Gastrocnemius medialis (tissue), 4 donors: ENCODE results near the gene MEGF6. TPM values are rescaled to one million over a fixed set of nuclear protein-coding genes. Genes with fewer than 3 reads are reported as not detected.

Experiments
- ATAC-seq, 2 donors: fragments of 150-250 bp; one replicate each; pipeline ENCODE4 v1.9.1; 2016
- DNase-seq, 2 donors: peaks; one replicate each; pipeline ENCODE4 v3.0.0-alpha.2; 2019
- H3K27ac ChIP-seq, 4 donors: fragments of 200-600 bp; sonication (generic); 1 replicate in 1 of 4; 2 replicates in 3 of 4; pipeline ENCODE4 v1.5.1; 2016 to 2018; ENCODE audit warnings: mild to moderate bottlenecking in 2 of 4, moderate library complexity in 1 of 4
- H3K27me3 ChIP-seq, 3 donors: fragments of 200-600 bp; sonication (generic) in 2 of 3; 1 replicate in 1 of 3; 2 replicates in 2 of 3; pipeline versions ENCODE4 v1.5.1 to v1.6.0; 2016 to 2019; ENCODE audit warnings: mild to moderate bottlenecking in 1 of 3, moderate library complexity in 1 of 3
- H3K36me3 ChIP-seq, 2 donors: fragments of 200-600 bp; sonication (generic) in 1 of 2; one replicate each; pipeline ENCODE4 v1.5.1; 2017 to 2018
- H3K4me1 ChIP-seq, 2 donors: fragments of 200-600 bp; sonication (generic) in 1 of 2; one replicate each; pipeline ENCODE4 v1.5.1; 2016 to 2017; ENCODE audit warnings: mild to moderate bottlenecking in 2 of 2
- H3K4me3 ChIP-seq, 4 donors: fragments of 200-600 bp; sonication (generic) in 3 of 4; 1 replicate in 1 of 4; 2 replicates in 3 of 4; pipeline ENCODE4 v1.5.1; 2016 to 2019; ENCODE audit warnings: mild to moderate bottlenecking in 2 of 4
- H3K9me3 ChIP-seq, 3 donors: fragments of 200-600 bp; sonication (generic) in 2 of 3; 1 replicate in 1 of 3; 2 replicates in 2 of 3; pipeline ENCODE4 v1.5.1; 2016 to 2019
- CTCF ChIP-seq, 5 experiments: fragments of 450-650 bp in 3 of 5; fragments of 200-600 bp in 2 of 5; sonication (generic) in 2 of 5; IDR thresholded peaks in 4 of 5; conservative IDR thresholded peaks in 1 of 5; 1 replicate in 4 of 5; 2 replicates in 1 of 5; pipeline ENCODE4 v1.5.1; 2016 to 2019; ENCODE audit warnings: antibody characterized with exemption in 5 of 5, mild to moderate bottlenecking in 3 of 5, moderate library complexity in 3 of 5
- POLR2A ChIP-seq, 2 donors: fragments of 450-650 bp; IDR thresholded peaks; one replicate each; pipeline ENCODE4 v1.6.1; 2017; ENCODE audit warnings: antibody characterized with exemption in 2 of 2, mild to moderate bottlenecking in 2 of 2, moderate library complexity in 2 of 2
- in situ Hi-C, 4 donors: fragments of 200-750 bp; cut with MboI; loops; one replicate each; pipeline versions ENCODE4 v1.15.0 to v1.8.0; 2017; ENCODE audit warnings: low sequenced_read_pairs in 4 of 4
- intact Hi-C: fragments of 100-400 bp; cut with DNase I; formaldehyde crosslinking; loops from one replicate; pipeline ENCODE4 v1.15.1; 2023; ENCODE audit warnings: low total_unique reads
- total RNA-seq, 4 donors: library from RNA; depleted of rRNA; stranded (reverse); fragments of >200 nt; gene quantifications; one replicate each; pipeline versions ENCODE4 v1.1.0 to v1.2.3, GENCODE V29; 2016

Gene MEGF6
- total RNA-seq, 4 donors from 2014 or later, result 1.9 to 5.7 (median 4.9) TPM

DNA sequence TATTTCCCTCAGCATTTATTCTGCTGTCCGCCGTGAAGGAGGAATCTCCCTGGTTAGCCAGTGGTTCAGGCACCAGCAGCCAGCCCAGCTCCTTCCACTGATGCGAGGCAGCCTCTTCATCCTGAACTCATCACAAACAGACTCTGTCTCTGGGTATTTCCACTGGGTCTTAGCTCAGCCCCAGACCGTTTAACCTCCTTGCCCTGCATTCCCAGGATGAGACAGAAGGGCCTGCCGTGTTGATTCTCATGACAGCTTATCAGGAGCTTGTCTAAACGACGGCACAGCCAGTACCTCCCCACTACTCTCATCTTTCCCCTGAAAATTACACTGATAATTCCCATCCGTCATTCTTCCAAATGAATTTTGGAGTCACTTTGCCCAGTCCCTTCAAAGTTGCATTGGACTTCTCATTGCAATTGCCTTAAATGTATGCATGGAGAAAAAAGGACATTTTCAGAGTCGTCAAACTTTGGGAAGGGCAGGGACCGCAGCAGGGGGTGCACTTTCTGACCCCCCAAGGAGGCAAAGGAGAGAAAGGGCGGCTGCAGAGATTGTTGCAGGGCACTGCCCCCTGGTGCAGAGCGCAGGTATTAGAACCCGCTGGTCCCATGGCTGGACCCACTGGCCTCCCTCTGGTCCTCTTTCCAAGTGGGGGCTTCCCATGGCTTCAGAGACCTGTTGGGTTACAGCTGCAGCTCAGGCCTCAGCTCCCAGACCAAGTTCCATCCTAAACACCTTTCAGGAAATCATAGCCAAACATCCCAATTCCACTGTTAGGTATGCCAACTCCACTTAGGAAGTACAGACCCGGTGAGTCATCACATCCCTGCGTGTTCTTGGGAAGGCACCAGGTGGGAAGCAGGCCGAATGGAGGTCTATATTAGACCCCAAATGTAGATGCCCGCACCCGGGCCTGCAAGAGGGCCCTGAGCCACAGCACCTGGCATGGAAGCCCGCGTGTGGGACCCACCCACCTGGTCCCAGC, 3.7 kb upstream of the MEGF6 start:
- no peak for ATAC-seq
- intact Hi-C loops, result no loop called here

DNA sequence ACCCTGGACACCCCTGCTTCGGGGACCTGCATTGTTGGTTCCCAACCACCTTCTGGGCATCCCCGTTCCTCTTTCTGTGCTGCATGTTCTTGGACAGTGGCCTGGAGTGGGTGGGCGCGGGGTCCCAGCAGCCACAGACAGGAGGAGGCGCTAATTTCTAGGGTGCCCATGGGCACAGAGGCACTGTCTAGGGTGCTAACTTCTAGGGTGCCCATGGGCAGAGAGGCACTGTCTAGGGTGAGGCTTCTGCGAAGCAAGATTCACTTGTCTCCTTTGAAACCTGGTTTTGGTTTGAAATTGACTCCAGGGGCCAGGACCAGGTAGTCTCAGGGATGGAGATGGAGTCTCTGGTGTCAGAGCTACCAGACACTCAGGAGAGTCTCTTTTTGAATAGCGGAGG, 815 bp upstream of the MEGF6 start:
- no peak for DNase-seq
- in situ Hi-C loops (no loop called here), intact Hi-C loops (no loop called here)
- H3K4me3 ChIP-seq, result peak overlapping the region in 1 of 4 donors; percentile 42
- TF ChIP-seq POLR2A (IDR thresholded peaks at IDR 0.05) (no peak), CTCF (IDR thresholded peaks at IDR 0.05 in 4 of 5, conservative IDR thresholded peaks at IDR 0.05 in 1 of 5) (no peak)
- peaks cover 4 to 13% of the 10 kb centered on the region in 2 donors for H3K4me1 ChIP-seq
- H3K27me3 ChIP-seq, result peaks cover 23 to 46% (median 24%) of the 10 kb centered on the region in 3 donors
- H3K27ac ChIP-seq, result no peak overlapping the region
- no peaks in the 10 kb centered on the region for H3K36me3 ChIP-seq
- ATAC-seq, result no peak
- H3K9me3 ChIP-seq, result no peaks in the 10 kb centered on the region

More for the DNA sequence above, 3.7 kb upstream of the MEGF6 start:
- Histone ChIP-seq H3K36me3 (no peaks in the 10 kb centered on the region), H3K9me3 (no peaks in the 10 kb centered on the region), H3K27ac (no peak overlapping the region), H3K4me3 (no peak overlapping the region), H3K4me1 (peaks cover 4 to 13% of the 10 kb centered on the region in 2 donors), H3K27me3 (peaks cover 17 to 23% (median 19%) of the 10 kb centered on the region in 3 donors)
- peak in 4 of 5 experiments; percentile 14 to 49 (median 35) for TF ChIP-seq CTCF (IDR thresholded peaks at IDR 0.05 in 4 of 5, conservative IDR thresholded peaks at IDR 0.05 in 1 of 5)
- no peak for TF ChIP-seq POLR2A (IDR thresholded peaks at IDR 0.05)
- in situ Hi-C loops, result no loop called here
- DNase-seq, result no peak

DNA sequence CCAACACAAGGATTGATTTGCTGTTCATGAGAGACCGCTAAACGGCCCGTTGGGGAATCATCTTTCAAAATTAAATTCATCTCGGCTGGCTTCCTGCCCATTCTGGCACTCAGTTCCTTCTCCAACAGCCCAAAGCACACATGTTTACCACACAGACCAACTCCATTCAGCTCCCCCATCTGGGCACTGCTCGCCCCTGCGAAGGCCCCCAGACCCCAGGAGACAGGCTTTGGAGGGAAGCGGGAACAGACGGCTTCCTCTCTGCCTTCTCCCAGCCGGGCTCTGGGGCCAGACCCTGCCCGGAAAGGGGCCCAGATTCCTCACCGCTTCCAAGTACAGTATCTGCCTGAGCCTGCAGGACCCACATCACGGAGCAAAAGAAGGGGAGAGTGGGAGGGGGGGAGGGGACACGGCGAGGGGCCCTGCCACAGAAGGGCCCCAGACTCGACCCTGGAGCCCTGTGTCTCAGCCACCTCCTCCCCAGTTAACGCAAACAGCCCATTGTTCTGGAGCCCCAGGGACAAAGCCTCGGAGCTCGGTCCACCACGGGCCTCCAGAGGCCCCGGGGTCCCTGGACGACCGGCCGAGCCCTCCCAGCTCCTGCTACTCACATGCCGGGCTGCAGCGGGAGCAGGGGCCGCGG, 660 bp downstream of the MEGF6 start:
- in situ Hi-C loops (no loop called here), intact Hi-C loops (no loop called here)
- H3K4me3 ChIP-seq, result peak overlapping the region in 3 of 4 donors; percentile 37 to 47 (median 42)
- no peaks in the 10 kb centered on the region for H3K36me3 ChIP-seq
- peaks cover 4 to 13% of the 10 kb centered on the region in 2 donors for H3K4me1 ChIP-seq
- TF ChIP-seq CTCF (IDR thresholded peaks at IDR 0.05 in 4 of 5, conservative IDR thresholded peaks at IDR 0.05 in 1 of 5), result no peak
- TF ChIP-seq POLR2A (IDR thresholded peaks at IDR 0.05), result no peak
- DNase-seq (no peak), ATAC-seq (no peak)
- H3K27ac ChIP-seq, result no peak overlapping the region
- peaks cover 23 to 53% (median 24%) of the 10 kb centered on the region in 3 donors for H3K27me3 ChIP-seq
- no peaks in the 10 kb centered on the region for H3K9me3 ChIP-seq

DNA sequence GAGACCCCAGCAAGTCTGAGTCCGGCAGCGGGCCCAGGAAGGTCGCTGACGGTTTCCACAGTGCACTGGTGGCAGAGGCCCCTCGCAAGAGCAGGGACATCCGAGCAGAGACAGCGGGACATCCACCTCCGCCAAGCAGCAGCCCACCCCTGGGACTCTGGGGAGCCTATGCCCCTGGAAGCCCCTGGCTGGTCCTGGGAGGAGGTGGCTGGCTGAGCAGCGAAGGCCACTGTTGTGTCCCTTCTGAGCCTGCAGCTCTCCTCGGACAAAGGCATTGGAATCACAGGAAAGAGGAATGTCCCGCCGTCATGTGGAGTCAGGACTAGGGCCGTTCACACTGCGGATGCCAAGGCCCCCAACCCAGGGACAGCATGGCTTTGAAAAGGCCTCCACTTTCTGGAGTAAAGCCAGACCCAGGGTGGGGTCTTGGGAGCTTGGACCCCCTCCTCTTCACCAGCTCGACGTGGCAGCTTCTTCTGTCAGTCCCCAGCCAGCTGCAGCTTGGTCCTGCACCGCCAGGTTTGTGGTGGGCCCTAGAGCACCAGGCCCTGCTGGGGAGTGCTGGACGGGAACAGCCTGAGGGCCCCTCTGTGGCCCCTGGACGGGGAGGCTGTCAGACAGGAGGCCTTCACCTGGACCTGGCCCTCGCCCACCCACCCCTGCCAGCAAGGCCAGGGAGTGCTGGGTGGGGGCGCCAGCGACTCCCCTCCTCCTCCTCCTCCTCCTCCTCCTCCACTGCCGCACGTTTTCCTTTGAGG, 1.4 kb downstream of the MEGF6 start:
- Histone ChIP-seq H3K27ac (no peak overlapping the region), H3K27me3 (peaks cover 23 to 53% (median 24%) of the 10 kb centered on the region in 3 donors), H3K9me3 (no peaks in the 10 kb centered on the region), H3K4me1 (peaks cover 4 to 13% of the 10 kb centered on the region in 2 donors), H3K36me3 (no peaks in the 10 kb centered on the region), H3K4me3 (no peak overlapping the region)
- ATAC-seq, result no peak
- intact Hi-C loops (no loop called here), in situ Hi-C loops (no loop called here)
- DNase-seq, result no peak
- TF ChIP-seq CTCF (IDR thresholded peaks at IDR 0.05 in 4 of 5, conservative IDR thresholded peaks at IDR 0.05 in 1 of 5) (no peak), POLR2A (IDR thresholded peaks at IDR 0.05) (no peak)
